GM12891 (cell line): ENCODE data around the gene TTC39C.

Source experiments
- DNase-seq: peaks from one replicate; pipeline ENCODE4 v3.0.0; 2011; ENCODE audit warnings: low spot score; ENCODE audit not compliant: insufficient read length
- FAIRE-seq: peaks from 2 replicates; lab custom pipeline; 2011; peaks lifted over from hg19 to GRCh38; lab: Jason Lieb, UNC
- PAX5 ChIP-seq: IDR thresholded peaks from 2 replicates; pipeline ENCODE4 v1.6.1; 2011; ENCODE audit warnings: low read length, moderate library complexity, mild to moderate bottlenecking; ENCODE audit not compliant: insufficient read depth, severe bottlenecking
- POLR2A ChIP-seq: IDR thresholded peaks from 2 replicates; pipeline ENCODE4 v1.6.1; 2011; ENCODE audit warnings: low read depth, low read length, control low read depth
- POLR2AphosphoS5 ChIP-seq: IDR thresholded peaks from 2 replicates; pipeline ENCODE4 v1.6.1; 2011; ENCODE audit warnings: low read depth, low read length, control low read depth
- POU2F2 ChIP-seq: IDR thresholded peaks from 2 replicates; pipeline ENCODE4 v1.6.1; 2011; ENCODE audit warnings: low read depth, mild to moderate bottlenecking, control low read depth, low read length, moderate library complexity
- SPI1 ChIP-seq: IDR thresholded peaks from 2 replicates; pipeline ENCODE4 v1.6.1; 2011; ENCODE audit warnings: low read depth, low read length, control low read depth
- TAF1 ChIP-seq: IDR thresholded peaks from 2 replicates; pipeline ENCODE4 v1.6.1; 2011; ENCODE audit warnings: low read depth, low read length, control low read depth

Gene TTC39C

GRCh38 chr18:23977103-23977502, 37.5 kb upstream of the TTC39C start:
- DNase-seq: no peak
- FAIRE-seq: no peak
- TF ChIP-seq PAX5: no peak
- no peak for TF ChIP-seq TAF1
- no peak for TF ChIP-seq SPI1
- TF ChIP-seq POLR2A: no peak
- no peak for TF ChIP-seq POU2F2
- no peak for TF ChIP-seq POLR2AphosphoS5

- FAIRE-seq: no peak
- DNase-seq: no peak
- TF ChIP-seq POU2F2 (no peak), SPI1 (no peak), PAX5 (no peak), TAF1 (no peak), POLR2A (no peak), POLR2AphosphoS5 (no peak)
Measured at GRCh38 chr18:23977719-23978483, 36.7 kb upstream of the TTC39C start.

- FAIRE-seq (peak; percentile 95), DNase-seq (no peak)
- TF ChIP-seq TAF1: no peak
- TF ChIP-seq POU2F2: no peak
- peak; percentile 59 for TF ChIP-seq PAX5
- TF ChIP-seq SPI1: no peak
- no peak for TF ChIP-seq POLR2AphosphoS5
- TF ChIP-seq POLR2A: no peak
Measured at GRCh38 chr18:23981369-23981980, 33.1 kb upstream of the TTC39C start.

GRCh38 chr18:23982155-23983079, 32.1 kb upstream of the TTC39C start:
- DNase-seq (no peak), FAIRE-seq (peak; percentile 82)
- TF ChIP-seq POLR2AphosphoS5: no peak
- no peak for TF ChIP-seq TAF1
- no peak for TF ChIP-seq POU2F2
- TF ChIP-seq PAX5: no peak
- no peak for TF ChIP-seq POLR2A
- TF ChIP-seq SPI1: no peak

- TF ChIP-seq SPI1 (no peak), PAX5 (no peak), POLR2A (no peak), POU2F2 (no peak), TAF1 (no peak), POLR2AphosphoS5 (no peak)
- no peak for FAIRE-seq
- no peak for DNase-seq
Measured at GRCh38 chr18:23983112-23983511, 31.4 kb upstream of the TTC39C start.

- FAIRE-seq (peak; percentile 50), DNase-seq (no peak)
- TF ChIP-seq SPI1 (no peak), POU2F2 (0 out of 2 replicates have a peak, but pooled peaks have one; percentile 30)
Measured at GRCh38 chr18:23986600-23987359, 27.8 kb upstream of the TTC39C start.

- FAIRE-seq: peak; percentile 41
- DNase-seq: no peak
Measured at GRCh38 chr18:23990474-23991410, 23.8 kb upstream of the TTC39C start.

More at GRCh38 chr18:23990474-23991410, 23.8 kb upstream of the TTC39C start:
- TF ChIP-seq POLR2AphosphoS5 (no peak), POU2F2 (no peak), SPI1 (no peak), POLR2A (no peak), PAX5 (no peak), TAF1 (no peak)
